HepG2 (cell line): Measurements from ENCODE around the gene WDR54. TPM values are rescaled to one million over a fixed set of nuclear protein-coding genes. Genes with fewer than 3 reads are reported as not detected.
A peak's percentile ranks its signal among the peaks of the same experiment; 100 is the strongest.

Experiments used
- GABPB1 ChIP-seq: IDR thresholded peaks from 2 replicates; pipeline ENCODE4 v1.6.1; 2016; ENCODE audit warnings: mild to moderate bottlenecking, missing genetic modification reagents, moderate library complexity, missing compliant biosample characterization
- HOXA3 ChIP-seq: sonication (generic); formaldehyde crosslinking; IDR thresholded peaks from 2 replicates; pipeline ENCODE4 v1.5.0; 2020; ENCODE audit warnings: missing genetic modification reagents
- KLF13 ChIP-seq: sonication (generic); formaldehyde crosslinking; IDR thresholded peaks from 2 replicates; pipeline ENCODE4 v1.4.0; 2020; ENCODE audit warnings: mild to moderate bottlenecking, missing genetic modification reagents
- LCORL ChIP-seq, 2 experiments: fragments of 450-650 bp in 1 of 2; sonication (generic) in 1 of 2; formaldehyde crosslinking in 1 of 2; IDR thresholded peaks; 2 replicates each; pipeline versions ENCODE4 v1.5.0 to v1.6.1; 2017 to 2020; ENCODE audit warnings: antibody characterized with exemption in 1 of 2, missing genetic modification reagents in 1 of 2
- MIER3 ChIP-seq: IDR thresholded peaks from 2 replicates; pipeline ENCODE4 v1.6.1; 2016; ENCODE audit warnings: missing compliant biosample characterization, borderline replicate concordance
- RXRB ChIP-seq: IDR thresholded peaks from 2 replicates; pipeline ENCODE4 v1.6.1; 2016; ENCODE audit warnings: borderline replicate concordance, missing genetic modification reagents, missing compliant biosample characterization
- U2AF2 ChIP-seq: fragments of 200-400 bp; formaldehyde crosslinking; IDR thresholded peaks from 2 replicates; pipeline ENCODE4 v1.6.1; 2017; ENCODE audit warnings: low read depth, mild to moderate bottlenecking, low read length
- YEATS2 ChIP-seq: sonication (generic); formaldehyde crosslinking; IDR thresholded peaks from 2 replicates; pipeline ENCODE4 v1.4.0; 2020; ENCODE audit warnings: missing genetic modification reagents, borderline replicate concordance
- ZFP1 ChIP-seq: IDR thresholded peaks from 2 replicates; pipeline ENCODE4 v1.6.1; 2016
- ZFP36 ChIP-seq: fragments of 150-350 bp; IDR thresholded peaks from 2 replicates; pipeline ENCODE4 v1.6.1; 2018; ENCODE audit warnings: borderline replicate concordance, low read length, low read depth; ENCODE audit not compliant: partially characterized antibody
- ZFP37 ChIP-seq: sonication (generic); formaldehyde crosslinking; IDR thresholded peaks from 2 replicates; pipeline ENCODE4 v1.4.0; 2020; ENCODE audit warnings: missing genetic modification reagents, borderline replicate concordance
- ZMYM2 ChIP-seq: sonication (generic); formaldehyde crosslinking; IDR thresholded peaks from 2 replicates; pipeline ENCODE4 v1.8.0; 2022; ENCODE audit warnings: mild to moderate bottlenecking, missing genetic modification reagents
- ZNF296 ChIP-seq: sonication (generic); formaldehyde crosslinking; conservative IDR thresholded peaks from 2 replicates; pipeline ENCODE4 v1.5.0; 2020; ENCODE audit warnings: mild to moderate bottlenecking, missing genetic modification reagents
- ZNF484 ChIP-seq: sonication (generic); formaldehyde crosslinking; IDR thresholded peaks from 2 replicates; pipeline ENCODE4 v1.5.1; 2020; ENCODE audit warnings: mild to moderate bottlenecking, low read depth, missing genetic modification reagents, borderline replicate concordance
- ZNF552 ChIP-seq: sonication (generic); formaldehyde crosslinking; IDR thresholded peaks from 2 replicates; pipeline ENCODE4 v1.9.0; 2022; ENCODE audit warnings: missing genetic modification reagents, mild to moderate bottlenecking, borderline replicate concordance
- ZNF572 ChIP-seq: sonication (generic); formaldehyde crosslinking; IDR thresholded peaks from 2 replicates; pipeline ENCODE4 v1.5.1; 2020; ENCODE audit warnings: mild to moderate bottlenecking, missing genetic modification reagents
- ZNF577 ChIP-seq: sonication (generic); formaldehyde crosslinking; IDR thresholded peaks from 2 replicates; pipeline ENCODE4 v1.4.0; 2020; ENCODE audit warnings: mild to moderate bottlenecking, low read depth, missing genetic modification reagents, borderline replicate concordance
- ZNF652 ChIP-seq: IDR thresholded peaks from 2 replicates; pipeline ENCODE4 v1.6.1; 2016; ENCODE audit warnings: low read depth, borderline replicate concordance
- polyA plus RNA-seq, 8 experiments: library from polyadenylated mRNA; depleted of rRNA in 3 of 8; stranded (reverse) in 7 of 8; unstranded in 1 of 8; fragments of >200 nt; fragmentation: Illumina TruSeq in 4 of 8; extraction: Trizol in 4 of 8; gene quantifications; 2 replicates each; pipeline versions ENCODE4 v1.2.1 to v1.2.3, GENCODE V29; 2011 to 2016; ENCODE audit warnings: low read depth in 4 of 8, missing spikeins in 1 of 8, mixed read lengths in 1 of 8; ENCODE audit not compliant: insufficient read depth in 1 of 8
- total RNA-seq, 5 experiments: library from RNA; depleted of rRNA; stranded (reverse); fragments of >200 nt; fragmentation: Illumina TruSeq; extraction: Trizol; gene quantifications; 2 replicates each; pipeline ENCODE4 v1.2.3, GENCODE V29; 2016; ENCODE audit warnings: low read depth in 1 of 5
- TF ChIP-seq, protein P1 (sequence below): sonication (generic); formaldehyde crosslinking; IDR thresholded peaks from 2 replicates; pipeline ENCODE4 v1.5.1; 2020; ENCODE audit warnings: missing genetic modification reagents, mild to moderate bottlenecking, borderline replicate concordance
- TF ChIP-seq, protein P2 (sequence below): IDR thresholded peaks from 2 replicates; pipeline ENCODE4 v1.6.1; 2016; ENCODE audit warnings: low read depth, control low read depth
- TF ChIP-seq, protein P3 (sequence below): IDR thresholded peaks from 2 replicates; pipeline ENCODE4 v1.6.1; 2012; ENCODE audit warnings: low read depth, low read length, improper control_type of control experiment

Gene WDR54
- total and polyA plus RNA-seq, 2 of the 13 experiments (the other 11 are each of a cell fraction or from before 2014, with no cell fraction given) = 2.0 to 17.3 TPM

DNA sequence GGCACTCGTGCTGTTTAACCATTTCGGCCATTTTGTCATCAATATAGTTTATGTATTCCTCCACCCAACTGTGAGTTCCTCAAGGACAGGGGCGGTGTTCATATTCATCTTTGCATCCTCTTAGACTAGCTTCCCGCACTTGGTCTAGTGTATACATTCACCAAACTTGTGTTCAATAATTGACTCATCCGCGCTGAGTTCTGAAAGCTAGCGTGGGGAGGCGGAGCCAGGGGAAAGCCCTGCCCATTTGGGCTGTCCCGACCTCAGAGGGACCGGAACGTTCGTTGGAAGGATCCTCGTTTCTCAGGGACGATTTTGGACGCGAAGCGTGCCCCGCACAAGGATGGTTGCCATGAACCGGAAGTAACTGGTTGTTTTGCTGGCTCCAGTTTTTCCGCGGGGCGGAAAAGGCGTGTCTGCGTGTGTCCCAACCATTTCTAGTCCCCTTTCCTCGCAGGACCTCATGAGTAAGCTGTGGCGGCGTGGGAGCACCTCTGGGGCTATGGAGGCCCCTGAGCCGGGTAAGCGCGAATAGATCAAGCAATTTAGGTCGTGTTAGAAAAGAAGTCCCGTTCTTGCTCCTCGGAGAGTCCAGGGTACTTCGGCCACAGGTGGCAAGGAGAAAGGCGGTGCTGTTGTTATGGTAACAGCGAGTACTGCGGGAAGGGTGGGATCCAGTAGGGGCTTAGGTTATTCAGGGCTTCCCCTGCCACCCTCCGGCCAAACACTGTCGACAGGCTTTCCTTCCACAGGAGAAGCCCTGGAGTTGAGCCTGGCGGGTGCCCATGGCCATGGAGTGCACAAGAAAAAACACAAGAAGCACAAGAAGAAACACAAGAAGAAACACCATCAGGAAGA lies 33.4 kb downstream of the WDR54 start, which contains the start of gene INO80B (continued):
- TF ChIP-seq, protein P1, sequence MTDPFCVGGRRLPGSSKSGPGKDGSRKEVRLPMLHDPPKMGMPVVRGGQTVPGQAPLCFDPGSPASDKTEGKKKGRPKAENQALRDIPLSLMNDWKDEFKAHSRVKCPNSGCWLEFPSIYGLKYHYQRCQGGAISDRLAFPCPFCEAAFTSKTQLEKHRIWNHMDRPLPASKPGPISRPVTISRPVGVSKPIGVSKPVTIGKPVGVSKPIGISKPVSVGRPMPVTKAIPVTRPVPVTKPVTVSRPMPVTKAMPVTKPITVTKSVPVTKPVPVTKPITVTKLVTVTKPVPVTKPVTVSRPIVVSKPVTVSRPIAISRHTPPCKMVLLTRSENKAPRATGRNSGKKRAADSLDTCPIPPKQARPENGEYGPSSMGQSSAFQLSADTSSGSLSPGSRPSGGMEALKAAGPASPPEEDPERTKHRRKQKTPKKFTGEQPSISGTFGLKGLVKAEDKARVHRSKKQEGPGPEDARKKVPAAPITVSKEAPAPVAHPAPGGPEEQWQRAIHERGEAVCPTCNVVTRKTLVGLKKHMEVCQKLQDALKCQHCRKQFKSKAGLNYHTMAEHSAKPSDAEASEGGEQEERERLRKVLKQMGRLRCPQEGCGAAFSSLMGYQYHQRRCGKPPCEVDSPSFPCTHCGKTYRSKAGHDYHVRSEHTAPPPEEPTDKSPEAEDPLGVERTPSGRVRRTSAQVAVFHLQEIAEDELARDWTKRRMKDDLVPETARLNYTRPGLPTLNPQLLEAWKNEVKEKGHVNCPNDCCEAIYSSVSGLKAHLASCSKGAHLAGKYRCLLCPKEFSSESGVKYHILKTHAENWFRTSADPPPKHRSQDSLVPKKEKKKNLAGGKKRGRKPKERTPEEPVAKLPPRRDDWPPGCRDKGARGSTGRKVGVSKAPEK (CRISPR knock-in tag) = peak; percentile 68; the same call in 1 of the 2 replicates
- TF ChIP-seq, protein P2, sequence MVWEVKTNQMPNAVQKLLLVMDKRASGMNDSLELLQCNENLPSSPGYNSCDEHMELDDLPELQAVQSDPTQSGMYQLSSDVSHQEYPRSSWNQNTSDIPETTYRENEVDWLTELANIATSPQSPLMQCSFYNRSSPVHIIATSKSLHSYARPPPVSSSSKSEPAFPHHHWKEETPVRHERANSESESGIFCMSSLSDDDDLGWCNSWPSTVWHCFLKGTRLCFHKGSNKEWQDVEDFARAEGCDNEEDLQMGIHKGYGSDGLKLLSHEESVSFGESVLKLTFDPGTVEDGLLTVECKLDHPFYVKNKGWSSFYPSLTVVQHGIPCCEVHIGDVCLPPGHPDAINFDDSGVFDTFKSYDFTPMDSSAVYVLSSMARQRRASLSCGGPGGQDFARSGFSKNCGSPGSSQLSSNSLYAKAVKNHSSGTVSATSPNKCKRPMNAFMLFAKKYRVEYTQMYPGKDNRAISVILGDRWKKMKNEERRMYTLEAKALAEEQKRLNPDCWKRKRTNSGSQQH (CRISPR knock-in tag) = peak; percentile 98
- peak; percentile 82 for TF ChIP-seq U2AF2
- TF ChIP-seq ZNF296 (CRISPR knock-in tag) = no peak
- peak; percentile 92 for TF ChIP-seq RXRB (CRISPR knock-in tag)
- peak; percentile 97 for TF ChIP-seq YEATS2
- TF ChIP-seq LCORL (IDR thresholded peaks at IDR 0.05) = peak; percentile 78; the same call in 1 of the 2 replicates
- peak; percentile 97 for TF ChIP-seq LCORL (CRISPR knock-in tag; IDR thresholded peaks at IDR 0.05)
- TF ChIP-seq KLF13 (CRISPR knock-in tag) = peak; percentile 89; the same call in 1 of the 2 replicates
- TF ChIP-seq, protein P3, sequence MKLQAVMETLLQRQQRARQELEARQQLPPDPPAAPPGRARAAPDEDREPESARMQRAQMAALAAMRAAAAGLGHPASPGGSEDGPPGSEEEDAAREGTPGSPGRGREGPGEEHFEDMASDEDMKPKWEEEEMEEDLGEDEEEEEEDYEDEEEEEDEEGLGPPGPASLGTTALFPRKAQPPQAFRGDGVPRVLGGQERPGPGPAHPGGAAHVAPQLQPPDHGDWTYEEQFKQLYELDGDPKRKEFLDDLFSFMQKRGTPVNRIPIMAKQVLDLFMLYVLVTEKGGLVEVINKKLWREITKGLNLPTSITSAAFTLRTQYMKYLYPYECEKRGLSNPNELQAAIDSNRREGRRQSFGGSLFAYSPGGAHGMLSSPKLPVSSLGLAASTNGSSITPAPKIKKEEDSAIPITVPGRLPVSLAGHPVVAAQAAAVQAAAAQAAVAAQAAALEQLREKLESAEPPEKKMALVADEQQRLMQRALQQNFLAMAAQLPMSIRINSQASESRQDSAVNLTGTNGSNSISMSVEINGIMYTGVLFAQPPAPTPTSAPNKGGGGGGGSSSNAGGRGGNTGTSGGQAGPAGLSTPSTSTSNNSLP = peak; percentile 83
- peak; percentile 99 for TF ChIP-seq GABPB1 (CRISPR knock-in tag)
- no peak for TF ChIP-seq ZNF484 (CRISPR knock-in tag)
- no peak for TF ChIP-seq ZFP36
- TF ChIP-seq HOXA3 (CRISPR knock-in tag) = peak; percentile 99
- peak; percentile 98 for TF ChIP-seq ZNF572 (CRISPR knock-in tag)
- TF ChIP-seq ZNF652 (CRISPR knock-in tag) = peak; percentile 79
- peak; percentile 99 for TF ChIP-seq MIER3 (CRISPR knock-in tag)
- TF ChIP-seq ZFP37 (CRISPR knock-in tag) = no peak
- TF ChIP-seq ZNF552 (CRISPR knock-in tag) = no peak; the same call in 1 of the 2 replicates
- peak; percentile 80 for TF ChIP-seq ZMYM2 (CRISPR knock-in tag)
- TF ChIP-seq ZNF577 (CRISPR knock-in tag) = no peak
- TF ChIP-seq ZFP1 = peak; percentile 88
